ENCODE measurements around the gene CSNK1A1L. TPM values are rescaled to one million over a fixed set of nuclear protein-coding genes. Genes with fewer than 3 reads are reported as not detected.

CSNK1A1L gene
- total and polyA plus RNA-seq, 2 of the 13 experiments (the other 11 are each of a cell fraction or from before 2014, with no cell fraction given): not detected

DNA sequence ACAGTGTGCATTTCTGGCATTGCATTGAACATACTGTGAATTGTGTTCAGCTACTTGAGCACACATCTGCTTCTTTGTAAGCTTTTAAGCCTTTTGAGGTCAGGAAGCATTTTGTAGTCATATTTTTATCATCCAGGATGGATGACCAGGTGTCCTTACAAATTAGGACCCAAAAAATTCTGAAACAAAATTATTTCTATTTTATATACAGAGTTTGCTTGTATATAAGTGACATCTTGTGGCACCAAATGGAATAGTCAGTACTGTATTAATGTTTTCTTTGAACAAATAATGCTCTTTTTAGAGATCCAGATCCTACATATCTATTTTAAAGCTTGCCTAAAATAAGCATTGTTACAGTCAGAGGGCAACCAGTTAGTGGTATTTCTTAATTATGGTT lies 36.5 kb downstream of the CSNK1A1L start (continued):
- TF ChIP-seq STAG1 (CRISPR knock-in tag; IDR thresholded peaks at IDR 0.05) (peak; percentile 42), ZNF589 (CRISPR knock-in tag; conservative IDR thresholded peaks at IDR 0.05) (no peak), PCBP2 (optimal IDR thresholded peaks at IDR 0.05; ENCODE audit: low read depth, low read length, poor library complexity, severe bottlenecking) (no peak), SMAD9 (CRISPR knock-in tag; IDR thresholded peaks at IDR 0.05) (no peak), LCORL (IDR thresholded peaks at IDR 0.05) (no peak), LCORL (CRISPR knock-in tag; IDR thresholded peaks at IDR 0.05) (no peak), RBM22 (optimal IDR thresholded peaks at IDR 0.05; ENCODE audit: low read length) (no peak), EHMT2 (IDR thresholded peaks at IDR 0.05; ENCODE audit: borderline replicate concordance, low read depth, low read length) (no peak)
- TF ChIP-seq, protein P1, sequence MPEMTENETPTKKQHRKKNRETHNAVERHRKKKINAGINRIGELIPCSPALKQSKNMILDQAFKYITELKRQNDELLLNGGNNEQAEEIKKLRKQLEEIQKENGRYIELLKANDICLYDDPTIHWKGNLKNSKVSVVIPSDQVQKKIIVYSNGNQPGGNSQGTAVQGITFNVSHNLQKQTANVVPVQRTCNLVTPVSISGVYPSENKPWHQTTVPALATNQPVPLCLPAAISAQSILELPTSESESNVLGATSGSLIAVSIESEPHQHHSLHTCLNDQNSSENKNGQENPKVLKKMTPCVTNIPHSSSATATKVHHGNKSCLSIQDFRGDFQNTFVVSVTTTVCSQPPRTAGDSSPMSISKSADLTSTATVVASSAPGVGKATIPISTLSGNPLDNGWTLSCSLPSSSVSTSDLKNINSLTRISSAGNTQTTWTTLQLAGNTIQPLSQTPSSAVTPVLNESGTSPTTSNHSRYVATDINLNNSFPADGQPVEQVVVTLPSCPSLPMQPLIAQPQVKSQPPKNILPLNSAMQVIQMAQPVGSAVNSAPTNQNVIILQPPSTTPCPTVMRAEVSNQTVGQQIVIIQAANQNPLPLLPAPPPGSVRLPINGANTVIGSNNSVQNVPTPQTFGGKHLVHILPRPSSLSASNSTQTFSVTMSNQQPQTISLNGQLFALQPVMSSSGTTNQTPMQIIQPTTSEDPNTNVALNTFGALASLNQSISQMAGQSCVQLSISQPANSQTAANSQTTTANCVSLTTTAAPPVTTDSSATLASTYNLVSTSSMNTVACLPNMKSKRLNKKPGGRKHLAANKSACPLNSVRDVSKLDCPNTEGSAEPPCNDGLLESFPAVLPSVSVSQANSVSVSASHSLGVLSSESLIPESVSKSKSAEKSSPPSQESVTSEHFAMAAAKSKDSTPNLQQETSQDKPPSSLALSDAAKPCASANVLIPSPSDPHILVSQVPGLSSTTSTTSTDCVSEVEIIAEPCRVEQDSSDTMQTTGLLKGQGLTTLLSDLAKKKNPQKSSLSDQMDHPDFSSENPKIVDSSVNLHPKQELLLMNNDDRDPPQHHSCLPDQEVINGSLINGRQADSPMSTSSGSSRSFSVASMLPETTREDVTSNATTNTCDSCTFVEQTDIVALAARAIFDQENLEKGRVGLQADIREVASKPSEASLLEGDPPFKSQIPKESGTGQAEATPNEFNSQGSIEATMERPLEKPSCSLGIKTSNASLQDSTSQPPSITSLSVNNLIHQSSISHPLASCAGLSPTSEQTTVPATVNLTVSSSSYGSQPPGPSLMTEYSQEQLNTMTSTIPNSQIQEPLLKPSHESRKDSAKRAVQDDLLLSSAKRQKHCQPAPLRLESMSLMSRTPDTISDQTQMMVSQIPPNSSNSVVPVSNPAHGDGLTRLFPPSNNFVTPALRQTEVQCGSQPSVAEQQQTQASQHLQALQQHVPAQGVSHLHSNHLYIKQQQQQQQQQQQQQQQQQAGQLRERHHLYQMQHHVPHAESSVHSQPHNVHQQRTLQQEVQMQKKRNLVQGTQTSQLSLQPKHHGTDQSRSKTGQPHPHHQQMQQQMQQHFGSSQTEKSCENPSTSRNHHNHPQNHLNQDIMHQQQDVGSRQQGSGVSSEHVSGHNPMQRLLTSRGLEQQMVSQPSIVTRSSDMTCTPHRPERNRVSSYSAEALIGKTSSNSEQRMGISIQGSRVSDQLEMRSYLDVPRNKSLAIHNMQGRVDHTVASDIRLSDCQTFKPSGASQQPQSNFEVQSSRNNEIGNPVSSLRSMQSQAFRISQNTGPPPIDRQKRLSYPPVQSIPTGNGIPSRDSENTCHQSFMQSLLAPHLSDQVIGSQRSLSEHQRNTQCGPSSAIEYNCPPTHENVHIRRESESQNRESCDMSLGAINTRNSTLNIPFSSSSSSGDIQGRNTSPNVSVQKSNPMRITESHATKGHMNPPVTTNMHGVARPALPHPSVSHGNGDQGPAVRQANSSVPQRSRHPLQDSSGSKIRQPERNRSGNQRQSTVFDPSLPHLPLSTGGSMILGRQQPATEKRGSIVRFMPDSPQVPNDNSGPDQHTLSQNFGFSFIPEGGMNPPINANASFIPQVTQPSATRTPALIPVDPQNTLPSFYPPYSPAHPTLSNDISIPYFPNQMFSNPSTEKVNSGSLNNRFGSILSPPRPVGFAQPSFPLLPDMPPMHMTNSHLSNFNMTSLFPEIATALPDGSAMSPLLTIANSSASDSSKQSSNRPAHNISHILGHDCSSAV (CRISPR knock-in tag; IDR thresholded peaks at IDR 0.05; ENCODE audit: borderline replicate concordance): no peak
